Measurements from ENCODE around the gene ZAP70.

Gene ZAP70

DNA sequence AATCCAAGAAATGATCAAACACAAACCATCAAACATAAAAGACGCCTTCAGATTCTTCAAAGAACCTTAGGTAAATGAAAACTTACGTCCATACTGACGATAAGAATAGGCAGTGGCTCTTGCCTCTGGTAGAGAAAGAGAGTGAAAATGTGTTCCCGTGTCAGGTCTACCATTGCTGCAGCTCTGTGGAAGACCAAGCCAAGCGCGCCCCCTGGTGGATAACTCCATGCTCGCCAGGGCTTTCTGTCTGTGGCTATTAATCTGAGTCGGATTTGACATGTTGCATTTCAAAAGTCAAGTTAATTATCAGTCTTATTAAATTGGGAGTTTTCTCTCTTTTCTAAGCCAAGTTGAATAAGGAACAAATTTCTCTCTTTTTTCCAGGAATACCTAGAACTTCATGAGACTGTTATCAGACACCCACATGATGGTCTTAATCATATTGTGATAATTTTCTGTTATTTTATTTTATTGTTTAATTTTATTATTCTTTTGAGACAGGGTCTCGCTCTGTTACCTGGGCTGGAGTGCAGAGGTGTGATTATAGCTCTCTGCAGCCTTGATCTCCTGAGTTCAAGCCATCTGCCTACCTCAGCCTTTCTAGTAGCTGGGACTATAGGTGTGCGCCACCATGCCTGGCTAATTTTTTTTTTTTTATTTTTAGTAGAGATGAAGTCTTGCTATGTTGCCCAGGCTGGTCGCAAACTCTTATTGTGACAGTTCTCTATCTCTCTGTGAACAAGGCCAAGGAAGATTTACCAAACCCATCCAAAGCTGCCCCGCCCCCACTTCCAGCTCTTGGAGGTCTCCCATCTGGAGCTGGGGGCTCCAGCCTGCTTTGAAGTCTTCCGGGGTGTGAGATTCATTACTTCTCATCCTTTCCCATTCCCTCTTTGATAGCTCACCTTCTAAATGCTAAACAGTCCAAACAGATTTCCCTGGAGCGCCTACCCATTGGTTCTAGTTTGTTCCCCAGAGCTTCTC is 15.8 kb upstream of the ZAP70 start:
- POLR2A ChIA-PET (ENCODE audit: low non-redundant PET): interaction anchor here (0.5 kb wide), 1 partner anchor 32 kb away, joined by 3 read pairs; no protein-coding TSS in a partner anchor
- peak; percentile 69 for DNase-seq (ENCODE audit: low spot score)
- CTCF ChIA-PET: interaction anchor here (0.6 to 5.4 kb wide), 6 partner anchors 11 to 1633 kb away, joined by 3 to 39 read pairs (median 6); partner anchors contain the start of gene ACTR1B
- no peak overlapping the region for H3K27ac ChIP-seq
- TF ChIP-seq, protein P1, sequence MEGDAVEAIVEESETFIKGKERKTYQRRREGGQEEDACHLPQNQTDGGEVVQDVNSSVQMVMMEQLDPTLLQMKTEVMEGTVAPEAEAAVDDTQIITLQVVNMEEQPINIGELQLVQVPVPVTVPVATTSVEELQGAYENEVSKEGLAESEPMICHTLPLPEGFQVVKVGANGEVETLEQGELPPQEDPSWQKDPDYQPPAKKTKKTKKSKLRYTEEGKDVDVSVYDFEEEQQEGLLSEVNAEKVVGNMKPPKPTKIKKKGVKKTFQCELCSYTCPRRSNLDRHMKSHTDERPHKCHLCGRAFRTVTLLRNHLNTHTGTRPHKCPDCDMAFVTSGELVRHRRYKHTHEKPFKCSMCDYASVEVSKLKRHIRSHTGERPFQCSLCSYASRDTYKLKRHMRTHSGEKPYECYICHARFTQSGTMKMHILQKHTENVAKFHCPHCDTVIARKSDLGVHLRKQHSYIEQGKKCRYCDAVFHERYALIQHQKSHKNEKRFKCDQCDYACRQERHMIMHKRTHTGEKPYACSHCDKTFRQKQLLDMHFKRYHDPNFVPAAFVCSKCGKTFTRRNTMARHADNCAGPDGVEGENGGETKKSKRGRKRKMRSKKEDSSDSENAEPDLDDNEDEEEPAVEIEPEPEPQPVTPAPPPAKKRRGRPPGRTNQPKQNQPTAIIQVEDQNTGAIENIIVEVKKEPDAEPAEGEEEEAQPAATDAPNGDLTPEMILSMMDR (conservative IDR thresholded peaks at IDR 0.05; ENCODE audit: low read depth): peak; percentile 92

DNA sequence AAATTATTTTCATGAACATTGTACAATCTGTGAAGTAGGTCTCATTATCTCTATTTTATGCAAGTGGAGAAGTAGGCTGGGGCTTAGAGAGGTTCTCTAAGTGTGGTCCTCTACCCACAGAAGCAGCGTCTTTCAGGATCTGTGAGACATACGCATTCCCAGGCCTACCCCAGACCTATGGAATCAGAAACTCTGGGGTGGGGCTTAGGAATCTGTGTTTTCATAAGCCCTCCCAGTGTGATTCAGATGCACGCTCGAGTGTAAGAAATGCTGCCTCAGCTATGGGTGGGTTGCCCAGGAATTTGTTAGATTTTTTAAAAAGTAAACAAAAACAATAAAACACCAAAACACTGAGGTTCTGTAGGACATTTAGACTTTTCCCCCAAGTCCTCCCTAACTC is 14.8 kb upstream of the ZAP70 start:
- CTCF ChIA-PET: interaction anchor here (0.7 to 5.4 kb wide), 5 partner anchors 50 to 889 kb away, joined by 3 to 39 read pairs (median 7); no protein-coding TSS in a partner anchor
- no peak overlapping the region for H3K27ac ChIP-seq
- TF ChIP-seq, protein P1 (conservative IDR thresholded peaks at IDR 0.05; ENCODE audit: low read depth): no peak
- no peak for DNase-seq (ENCODE audit: low spot score)
- POLR2A ChIA-PET (ENCODE audit: low non-redundant PET): interaction anchor here (0.5 kb wide), 1 partner anchor 33 kb away, joined by 3 read pairs; no protein-coding TSS in a partner anchor

DNA sequence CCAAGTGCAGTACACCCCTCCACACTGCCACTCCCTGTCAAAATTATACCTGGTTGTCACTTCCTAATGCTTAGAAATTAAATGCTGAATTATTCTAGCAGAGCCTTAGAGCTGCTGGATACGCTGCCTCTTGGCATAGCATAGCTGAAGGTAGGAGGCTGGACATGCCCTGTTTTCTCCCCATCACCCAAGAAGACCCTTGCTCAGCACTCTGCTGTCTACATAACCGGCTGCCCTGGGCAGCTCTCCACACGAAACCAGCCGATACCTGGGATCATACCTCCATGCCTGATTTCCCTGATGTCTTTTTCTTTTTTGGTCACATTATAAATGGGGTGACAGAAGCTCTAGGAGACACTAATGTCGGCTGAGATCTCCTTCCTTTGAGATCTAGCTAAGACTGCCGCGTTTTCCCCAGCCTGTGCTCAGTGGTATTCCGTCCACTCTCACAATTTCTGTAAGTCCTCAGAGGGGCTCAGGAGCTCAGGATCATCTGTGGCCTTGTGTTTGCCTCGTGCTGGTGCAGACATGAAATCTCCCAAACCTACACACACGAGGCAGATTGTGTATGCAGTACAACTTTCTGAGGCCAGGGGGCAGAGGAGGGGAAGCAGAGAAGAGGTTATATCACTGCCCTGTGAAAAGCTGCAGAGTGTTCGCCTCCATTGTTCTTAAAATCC is 13.5 kb upstream of the ZAP70 start:
- ChIA-PET CTCF (interaction anchor here (0.5 to 5.4 kb wide), 20 partner anchors 8 to 1025 kb away, joined by 3 to 39 read pairs (median 4); no protein-coding TSS in a partner anchor), POLR2A (ENCODE audit: low non-redundant PET) (no interaction called here)
- no peak overlapping the region for H3K27ac ChIP-seq
- peak; percentile 55 for DNase-seq (ENCODE audit: low spot score)
- TF ChIP-seq, protein P1 (conservative IDR thresholded peaks at IDR 0.05; ENCODE audit: low read depth): peak; percentile 52

DNA sequence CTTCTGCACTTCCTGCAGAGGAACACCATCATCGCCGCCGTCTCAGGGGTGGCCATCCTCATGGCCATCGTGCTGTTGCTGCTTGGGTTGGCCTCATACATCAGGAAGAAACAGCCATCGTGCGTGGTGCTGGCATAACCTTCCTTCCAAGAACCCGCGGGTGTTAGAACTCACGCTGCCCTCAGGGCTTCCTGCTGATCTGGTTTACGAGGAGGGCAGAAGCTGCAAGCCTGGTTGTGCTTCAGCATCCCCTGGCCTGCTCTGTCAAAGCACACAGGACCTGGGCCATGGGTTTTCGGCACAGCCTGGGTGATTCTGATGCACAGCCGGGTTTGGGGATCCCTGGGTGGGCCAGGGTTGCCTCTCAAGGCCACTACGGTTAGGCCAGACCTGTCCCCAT is 12.2 kb upstream of the ZAP70 start:
- TF ChIP-seq, protein P1 (conservative IDR thresholded peaks at IDR 0.05; ENCODE audit: low read depth): no peak
- POLR2A ChIA-PET (ENCODE audit: low non-redundant PET): no interaction called here
- no peak for DNase-seq (ENCODE audit: low spot score)
- H3K27ac ChIP-seq: no peak overlapping the region
- CTCF ChIA-PET: interaction anchor here (0.7 to 0.9 kb wide), 2 partner anchors 57 to 686 kb away, joined by 3 to 5 read pairs; no protein-coding TSS in a partner anchor

DNA sequence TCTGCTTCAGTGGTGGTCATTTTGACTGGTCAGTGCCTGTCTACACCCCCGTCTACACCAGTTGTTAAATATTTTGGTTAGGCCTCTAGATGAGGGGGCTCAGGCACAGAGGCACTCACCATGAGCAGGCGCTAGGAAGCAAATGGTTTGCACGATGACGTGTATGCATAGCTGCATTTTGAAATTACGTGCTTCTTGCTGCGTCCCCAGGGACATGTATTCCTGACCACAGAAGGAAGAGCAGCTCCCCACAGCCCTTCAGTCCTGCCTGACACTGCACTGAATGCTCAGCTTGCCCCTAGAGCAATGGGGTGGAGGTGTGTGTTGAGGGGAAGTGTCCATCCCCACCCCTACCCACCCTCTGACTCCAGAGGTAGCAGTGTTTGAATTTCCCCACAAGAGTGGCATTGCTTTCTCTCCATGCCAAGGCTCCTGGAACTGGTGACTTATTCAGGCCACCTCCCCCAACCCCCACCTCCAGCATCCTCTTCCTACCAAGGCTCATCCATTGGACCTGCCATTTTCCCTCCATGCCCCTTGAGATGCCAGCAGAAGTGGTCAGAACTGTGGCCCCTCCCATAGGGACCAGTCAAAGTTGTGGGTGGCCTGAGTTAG is 11.4 kb upstream of the ZAP70 start:
- no peak overlapping the region for H3K27ac ChIP-seq
- TF ChIP-seq, protein P1 (conservative IDR thresholded peaks at IDR 0.05; ENCODE audit: low read depth): no peak
- no peak for DNase-seq (ENCODE audit: low spot score)
- CTCF ChIA-PET: interaction anchor here (0.7 kb wide), 2 partner anchors 22 to 58 kb away, joined by 3 read pairs; no protein-coding TSS in a partner anchor
- POLR2A ChIA-PET (ENCODE audit: low non-redundant PET): no interaction called here

All from RWPE1 (cell line).